NCI-H1436 (cell line): ENCODE results near the gene NPIPA8.
"Not testable (repeated sequence)": the region's sequence is repeated elsewhere in the genome, so short reads cannot be mapped to it uniquely, and the experiment has no call there.

Experiments
- DNase-seq: peaks from one replicate; lab custom pipeline; 2025; lab: John Stamatoyannopoulos, UW

The NPIPA8 gene

DNA sequence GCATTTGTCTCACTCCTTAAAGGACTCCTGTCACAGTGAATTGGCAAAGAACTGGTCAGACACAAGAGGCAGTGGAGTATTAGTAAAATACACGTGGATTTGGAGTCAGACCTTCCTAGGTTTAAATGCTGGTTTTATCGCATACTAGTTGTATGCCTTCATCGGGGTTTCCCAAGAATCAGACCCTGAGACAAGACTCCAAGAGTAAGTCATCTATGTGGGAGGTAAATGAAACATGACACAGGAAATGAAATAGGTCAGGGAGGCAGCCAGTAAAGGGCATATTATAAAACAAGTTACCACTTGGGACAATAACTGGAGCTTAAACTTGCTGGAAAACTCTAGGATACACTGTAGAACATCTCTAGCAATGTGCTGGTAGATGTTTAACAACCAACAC, 59.8 kb downstream of the NPIPA8 start:
- DNase-seq: not testable (repeated sequence)

DNA sequence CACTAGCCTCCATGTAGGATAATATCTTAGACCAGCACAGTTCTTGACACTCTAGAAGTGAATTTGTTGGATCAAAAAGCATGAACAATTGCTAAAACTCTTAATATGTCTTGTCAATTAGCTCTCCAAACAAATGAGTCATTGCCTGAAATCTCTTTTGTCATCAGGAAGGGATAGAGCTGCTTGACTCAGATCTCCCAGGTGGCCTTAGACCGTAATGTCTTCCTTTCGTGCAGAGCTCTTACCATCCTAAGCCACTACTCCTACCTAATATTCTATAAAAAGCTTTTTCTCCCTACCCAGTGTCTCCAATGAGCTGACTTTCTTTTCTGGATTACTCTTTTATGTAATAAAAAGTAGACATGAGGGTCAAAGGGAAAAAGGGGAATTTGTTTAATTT, 66.4 kb downstream of the NPIPA8 start:
- DNase-seq: not testable (repeated sequence)
